Measurements from ENCODE around the gene OPTN.

GRCh38 chr10:13120786-13121499 lies 21.0 kb downstream of the OPTN start:
- no peak for TF ChIP-seq CTCF (conservative IDR thresholded peaks at IDR 0.05)
- no peak for TF ChIP-seq ZFX (IDR thresholded peaks at IDR 0.05)

All from C4-2B (cell line).